Fibroblast of lung (primary cell): Measurements from ENCODE around the gene C16orf87.

Source experiments
- CTCF ChIP-seq, 2 donors: IDR thresholded peaks in 1 of 2; conservative IDR thresholded peaks in 1 of 2; 1 replicate in 1 of 2; 2 replicates in 1 of 2; pipeline ENCODE4 v1.5.1; 2011 to 2012; ENCODE audit warnings: low read length in 2 of 2, control low read depth in 1 of 2, inconsistent platforms in 1 of 2, low read depth in 1 of 2, mild to moderate bottlenecking in 1 of 2
- EZH2 ChIP-seq: IDR thresholded peaks from 2 replicates; pipeline ENCODE4 v1.5.1; 2012; ENCODE audit warnings: low read length, control low read depth, mild to moderate bottlenecking; ENCODE audit errors: missing control alignments

- TF ChIP-seq CTCF (conservative IDR thresholded peaks at IDR 0.05 in 1 of 2, IDR thresholded peaks at IDR 0.05 in 1 of 2; ENCODE audit: low read depth in 1 of 2, low read length in 2 of 2): no peak
- TF ChIP-seq EZH2: no peak
These were observed 4.3 kb downstream of the C16orf87 start for GRCh38 chr16:46826631-46827030.
